LNCaP clone FGC (cell line): ENCODE data around the gene PDPN.

Source experiments
- DNase-seq: peaks from one replicate; pipeline ENCODE4 v3.0.0-alpha.2; 2011; ENCODE audit warnings: low read depth
- H3K4me3 ChIP-seq: 2 replicates; pipeline ENCODE4 v1.5.1; 2011; ENCODE audit warnings: mild to moderate bottlenecking, low read depth, low read length, control low read depth
- CTCF ChIP-seq: IDR thresholded peaks from 2 replicates; pipeline ENCODE4 v1.5.1; 2012; ENCODE audit warnings: mild to moderate bottlenecking; ENCODE audit not compliant: control insufficient read depth, insufficient read depth; ENCODE audit errors: extremely low read depth

The PDPN gene

GRCh38 chr1:13570924-13571323 lies 12.7 kb upstream of the PDPN start:
- DNase-seq = no peak
- no peak overlapping the region for H3K4me3 ChIP-seq
- TF ChIP-seq CTCF = peak; percentile 33; the same call in 1 of the 2 replicates

GRCh38 chr1:13573586-13573985 lies 10.0 kb upstream of the PDPN start:
- no peak overlapping the region for H3K4me3 ChIP-seq
- no peak for TF ChIP-seq CTCF
- DNase-seq = no peak

- H3K4me3 ChIP-seq = no peak overlapping the region
- TF ChIP-seq CTCF = no peak
- no peak for DNase-seq
Measured at GRCh38 chr1:13576926-13577325, 6.7 kb upstream of the PDPN start.

- no peak overlapping the region for H3K4me3 ChIP-seq
- no peak for DNase-seq
- TF ChIP-seq CTCF = no peak
Measured at GRCh38 chr1:13577846-13578245, 5.8 kb upstream of the PDPN start.

DNA sequence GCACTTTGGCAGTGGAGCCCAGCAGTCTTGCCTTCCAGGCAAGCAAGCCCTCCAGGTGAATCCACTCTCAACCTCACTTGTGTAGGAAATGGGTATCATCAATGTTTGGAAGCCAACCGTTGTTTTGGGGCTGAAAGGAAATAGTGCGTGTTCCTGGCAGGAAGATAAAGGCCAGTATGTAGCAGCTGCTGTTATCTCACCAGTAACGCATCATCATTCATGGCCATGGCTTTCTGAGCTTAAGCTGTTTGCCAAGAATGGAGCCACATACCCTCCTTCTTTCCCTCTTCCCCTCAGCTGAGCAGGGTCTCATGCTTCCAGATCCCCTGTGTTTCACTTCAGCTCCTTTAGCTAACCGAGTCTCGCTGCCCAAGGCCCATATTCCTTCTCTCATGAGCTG lies 2.2 kb upstream of the PDPN start:
- no peak for TF ChIP-seq CTCF
- DNase-seq = no peak
- H3K4me3 ChIP-seq = no peak overlapping the region

- TF ChIP-seq CTCF = no peak
Measured at GRCh38 chr1:13582713-13583443, 754 bp upstream of the PDPN start.

More at GRCh38 chr1:13582713-13583443, 754 bp upstream of the PDPN start:
- DNase-seq = no peak
- no peak overlapping the region for H3K4me3 ChIP-seq
